ENCODE measurements around the gene MARCHF11.

GRCh38 chr5:16135003-16135402 is 44.6 kb downstream of the MARCHF11 start:
- TF ChIP-seq CTCF (IDR thresholded peaks at IDR 0.05) (no peak), POLR2A (IDR thresholded peaks at IDR 0.05) (no peak)
